Activated T-cell treated with anti-CD3 and anti-CD28 coated beads, Interleukin-2, amount 50 U/mL, for 4 hours (primary cell): Measurements from ENCODE around the gene TAS2R41. TPM values are rescaled to one million over a fixed set of nuclear protein-coding genes. Genes with fewer than 3 reads are reported as not detected.
"Not testable (repeated sequence)": the region's sequence is repeated elsewhere in the genome, so short reads cannot be mapped to it uniquely, and the experiment has no call there.

ENCODE experiments used
- ATAC-seq, 2 donors: fragments of 200-7000 bp; cut with Tn5 transposase; one replicate each; pipeline ENCODE4 v1.10.0; 2021
- DNase-seq: peaks from one replicate; pipeline ENCODE4 v3.0.0-alpha.2; 2020
- H3K27me3 Mint-ChIP-seq: one replicate; pipeline ENCODE4 v1.8.0; 2021; ENCODE audit warnings: low read depth, mixed read lengths
- H3K36me3 Mint-ChIP-seq: one replicate; pipeline ENCODE4 v1.8.0; 2022; ENCODE audit warnings: mixed read lengths; ENCODE audit not compliant: insufficient read depth
- H3K4me1 Mint-ChIP-seq: one replicate; pipeline ENCODE4 v1.8.0; 2021; ENCODE audit warnings: low read depth, mixed read lengths
- H3K4me3 Mint-ChIP-seq: one replicate; pipeline ENCODE4 v1.8.0; 2021; ENCODE audit warnings: mild to moderate bottlenecking, moderate library complexity, mixed read lengths
- H3K9me3 Mint-ChIP-seq: one replicate; pipeline ENCODE4 v1.8.0; 2021; ENCODE audit warnings: mixed read lengths
- total RNA-seq, 3 donors: library from RNA; stranded (reverse); gene quantifications; one replicate each; pipeline ENCODE4 v1.2.1, GENCODE V29; 2021

Gene TAS2R41
- total RNA-seq, 3 donors from 2014 or later = not detected

- no peaks in the 10 kb centered on the region for H3K9me3 Mint-ChIP-seq
- H3K4me1 Mint-ChIP-seq = no peaks in the 10 kb centered on the region
- ATAC-seq (no peak), DNase-seq (no peak)
- H3K27me3 Mint-ChIP-seq = no peaks in the 10 kb centered on the region
- peaks cover 20% of the 10 kb centered on the region for H3K36me3 Mint-ChIP-seq
- no peak overlapping the region for H3K4me3 Mint-ChIP-seq
These were observed 33.4 kb downstream of the TAS2R41 start for GRCh38 chr7:143510854-143511592.

- DNase-seq (no peak), ATAC-seq (no peak)
- peaks cover 15% of the 10 kb centered on the region for H3K36me3 Mint-ChIP-seq
- no peaks in the 10 kb centered on the region for H3K9me3 Mint-ChIP-seq
- no peaks in the 10 kb centered on the region for H3K27me3 Mint-ChIP-seq
- no peak overlapping the region for H3K4me3 Mint-ChIP-seq
- H3K4me1 Mint-ChIP-seq = no peaks in the 10 kb centered on the region
These were observed 33.9 kb downstream of the TAS2R41 start for GRCh38 chr7:143511593-143512047.

- H3K9me3 Mint-ChIP-seq = no peaks in the 10 kb centered on the region
- peaks cover 15% of the 10 kb centered on the region for H3K36me3 Mint-ChIP-seq
- H3K4me1 Mint-ChIP-seq = no peaks in the 10 kb centered on the region
- H3K4me3 Mint-ChIP-seq = no peak overlapping the region
- ATAC-seq (no peak), DNase-seq (no peak)
- no peaks in the 10 kb centered on the region for H3K27me3 Mint-ChIP-seq
These were observed 35.0 kb downstream of the TAS2R41 start for GRCh38 chr7:143512488-143513340.

- Mint-ChIP-seq H3K4me3 (no peak overlapping the region), H3K36me3 (peaks cover 19% of the 10 kb centered on the region), H3K4me1 (no peaks in the 10 kb centered on the region), H3K27me3 (no peaks in the 10 kb centered on the region), H3K9me3 (no peaks in the 10 kb centered on the region)
- ATAC-seq = no peak
- no peak for DNase-seq
These were observed 36.8 kb downstream of the TAS2R41 start for GRCh38 chr7:143514487-143514886.

GRCh38 chr7:143514995-143515735, 37.5 kb downstream of the TAS2R41 start:
- H3K4me1 Mint-ChIP-seq = no peaks in the 10 kb centered on the region
- no peak overlapping the region for H3K4me3 Mint-ChIP-seq
- H3K9me3 Mint-ChIP-seq = no peaks in the 10 kb centered on the region
- peaks cover 19% of the 10 kb centered on the region for H3K36me3 Mint-ChIP-seq
- no peaks in the 10 kb centered on the region for H3K27me3 Mint-ChIP-seq
- no peak for DNase-seq
- no peak for ATAC-seq

- no peak for ATAC-seq
- H3K36me3 Mint-ChIP-seq = peaks cover 18% of the 10 kb centered on the region
- no peaks in the 10 kb centered on the region for H3K4me1 Mint-ChIP-seq
- no peak overlapping the region for H3K4me3 Mint-ChIP-seq
- peaks cover 2% of the 10 kb centered on the region for H3K27me3 Mint-ChIP-seq
- DNase-seq = no peak
- H3K9me3 Mint-ChIP-seq = no peaks in the 10 kb centered on the region
These were observed 39.3 kb downstream of the TAS2R41 start for GRCh38 chr7:143516981-143517380.

- Mint-ChIP-seq H3K27me3 (peaks cover 2% of the 10 kb centered on the region), H3K4me3 (no peak overlapping the region), H3K9me3 (no peaks in the 10 kb centered on the region), H3K36me3 (peaks cover 12% of the 10 kb centered on the region), H3K4me1 (no peaks in the 10 kb centered on the region)
- no peak for DNase-seq
- ATAC-seq = no peak
These were observed 40.8 kb downstream of the TAS2R41 start for GRCh38 chr7:143518521-143518920.

- no peak overlapping the region for H3K4me3 Mint-ChIP-seq
- ATAC-seq (no peak), DNase-seq (no peak)
- H3K27me3 Mint-ChIP-seq = peaks cover 2% of the 10 kb centered on the region
- no peaks in the 10 kb centered on the region for H3K9me3 Mint-ChIP-seq
- peaks cover 8% of the 10 kb centered on the region for H3K36me3 Mint-ChIP-seq
- no peaks in the 10 kb centered on the region for H3K4me1 Mint-ChIP-seq
These were observed 41.3 kb downstream of the TAS2R41 start for GRCh38 chr7:143518941-143519340.

- peaks cover 2% of the 10 kb centered on the region for H3K27me3 Mint-ChIP-seq
- H3K4me3 Mint-ChIP-seq = no peak overlapping the region
- no peak for DNase-seq
These were observed 41.9 kb downstream of the TAS2R41 start for GRCh38 chr7:143519411-143520131.

GRCh38 chr7:143522309-143522916, 44.7 kb downstream of the TAS2R41 start:
- not testable (repeated sequence) for H3K36me3 Mint-ChIP-seq, H3K9me3 Mint-ChIP-seq, H3K4me3 Mint-ChIP-seq, DNase-seq, H3K4me1 Mint-ChIP-seq, ATAC-seq, H3K27me3 Mint-ChIP-seq

More at GRCh38 chr7:143519411-143520131, 41.9 kb downstream of the TAS2R41 start:
- Mint-ChIP-seq H3K4me1 (no peaks in the 10 kb centered on the region), H3K36me3 (peaks cover 8% of the 10 kb centered on the region), H3K9me3 (no peaks in the 10 kb centered on the region)
- no peak for ATAC-seq

Other genes starting within 250 kb of the TAS2R41 start
- gene GSTK1, start 214.4 kb upstream of the TAS2R41 start, total RNA-seq = 10 to 100 TPM; 90.4 to 97.2 (median 96.5) TPM
- gene TMEM139, start 192.9 kb upstream of the TAS2R41 start, total RNA-seq = under 1 TPM in 2 of 3 donors, not detected in 1; 0.19 to 0.32 TPM
- 10 to 100 TPM; 82.2 to 90.5 (median 88.6) TPM for gene CASP2, start 189.5 kb upstream of the TAS2R41 start, total RNA-seq
- gene CLCN1, start 161.8 kb upstream of the TAS2R41 start, total RNA-seq = not detected
- gene FAM131B, start 115.2 kb upstream of the TAS2R41 start, total RNA-seq = under 1 TPM; 0.28 to 0.50 (median 0.43) TPM
- 10 to 100 TPM; 89.0 to 94.2 (median 90.6) TPM for gene ZYX, start 96.5 kb upstream of the TAS2R41 start, total RNA-seq
- 1 to 10 TPM; 1.1 to 1.9 (median 1.5) TPM for gene EPHA1, start 69.0 kb upstream of the TAS2R41 start, total RNA-seq
- not detected for gene TAS2R60, start 34.4 kb upstream of the TAS2R41 start, total RNA-seq
- under 1 TPM in 1 of 3 donors, not detected in 2; 0.63 TPM for gene CTAGE15, start 93.9 kb downstream of the TAS2R41 start, total RNA-seq
- 10 to 100 TPM; 19.7 to 25.6 (median 21.9) TPM for gene TCAF2, start 143.1 kb downstream of the TAS2R41 start, total RNA-seq